ENCODE measurements around the gene SLC6A20. TPM values are rescaled to one million over a fixed set of nuclear protein-coding genes. Genes with fewer than 3 reads are reported as not detected.

The SLC6A20 gene
- total RNA-seq, 2 experiments from 2014 or later = not detected

DNA sequence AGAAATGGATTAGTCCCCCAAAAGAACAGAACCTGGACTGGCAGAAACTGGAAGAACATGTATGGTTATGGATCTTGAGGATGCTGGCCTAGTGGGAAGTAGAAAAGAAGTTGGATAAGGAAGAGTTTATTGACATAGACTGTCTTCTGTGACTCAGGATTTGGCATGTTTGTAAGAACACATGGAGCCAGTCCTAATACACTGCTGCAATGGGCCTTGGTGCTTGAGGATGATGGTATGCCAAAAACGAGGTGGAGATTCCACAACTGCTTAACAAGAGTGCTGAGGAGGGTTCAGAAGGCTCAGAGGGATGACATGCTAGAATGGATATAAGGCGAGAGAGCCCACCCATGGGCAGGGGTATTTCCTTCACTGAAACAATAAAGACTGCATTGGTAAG lies 23.2 kb upstream of the SLC6A20 start:
- POLR2A ChIA-PET = no interaction called here
- Mint-ChIP-seq H3K4me1 (ENCODE audit: low read depth) (peaks cover 8% of the 10 kb centered on the region), H3K9me3 (no peaks in the 10 kb centered on the region), H3K4me3 (no peak overlapping the region), H3K27me3 (no peaks in the 10 kb centered on the region), H3K27ac (no peak overlapping the region), H3K36me3 (peaks cover 4% of the 10 kb centered on the region)
- CTCF ChIA-PET = no interaction called here
- intact Hi-C loops (cut with micrococcal nuclease) = no loop called here
- no peak for DNase-seq

DNA sequence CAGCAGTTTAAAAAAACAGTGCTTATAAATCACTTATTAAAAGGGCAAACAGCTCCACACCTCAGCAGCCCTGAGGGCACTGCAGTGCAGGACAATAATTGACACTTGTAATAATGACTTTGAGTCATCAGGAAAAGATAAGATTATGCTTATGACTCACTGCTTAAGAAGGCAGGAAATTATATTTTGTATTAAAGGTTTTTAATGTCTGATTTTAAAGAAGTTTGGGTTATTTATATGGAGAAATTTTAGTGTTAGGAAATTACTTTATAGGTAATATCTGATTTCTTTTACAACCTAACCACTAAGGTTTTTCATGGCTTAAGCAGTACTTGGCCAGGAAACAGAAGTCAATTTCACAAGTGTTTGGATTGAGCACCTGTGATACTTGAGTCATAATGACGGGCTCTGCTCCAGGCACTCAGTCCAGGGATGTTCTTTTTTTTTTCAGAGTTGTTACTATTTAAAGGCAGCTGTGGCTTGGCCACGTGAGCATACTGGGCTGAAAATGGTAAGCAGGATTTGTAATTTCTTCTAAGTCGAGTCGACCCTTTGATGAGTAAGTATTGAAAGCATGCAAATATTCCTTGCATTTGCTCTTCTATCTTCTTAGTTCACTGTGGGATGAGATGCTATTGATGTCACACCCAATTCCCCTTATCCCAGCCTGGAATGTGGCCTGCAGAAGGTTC lies 21.6 kb upstream of the SLC6A20 start:
- DNase-seq = no peak
- peaks cover 8% of the 10 kb centered on the region for H3K4me1 Mint-ChIP-seq (ENCODE audit: low read depth)

DNA sequence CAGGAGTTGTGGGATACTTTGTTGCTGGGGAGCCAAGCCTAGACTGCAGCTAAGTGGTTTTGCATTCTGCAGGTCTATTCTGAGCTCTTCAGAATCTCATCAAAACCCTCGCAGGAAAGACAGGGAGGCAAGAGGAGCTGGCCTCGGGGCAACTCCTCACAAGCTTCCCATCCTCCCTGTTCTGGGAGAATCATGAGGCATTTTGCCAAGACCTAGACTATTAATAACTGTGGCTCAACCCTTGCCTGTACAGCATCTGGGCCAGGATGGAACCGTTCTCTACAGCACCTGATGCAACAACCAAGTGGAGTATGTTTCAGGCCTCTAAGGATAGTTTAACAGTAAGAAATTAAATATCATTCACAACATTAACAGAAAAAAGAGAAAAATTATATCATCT lies 20.2 kb upstream of the SLC6A20 start:
- Mint-ChIP-seq H3K27ac (no peak overlapping the region), H3K36me3 (peaks cover 4% of the 10 kb centered on the region), H3K27me3 (no peaks in the 10 kb centered on the region), H3K9me3 (no peaks in the 10 kb centered on the region), H3K4me3 (no peak overlapping the region), H3K4me1 (ENCODE audit: low read depth) (peaks cover 8% of the 10 kb centered on the region)
- ChIA-PET CTCF (no interaction called here), POLR2A (no interaction called here)
- no peak for DNase-seq
- intact Hi-C loops (cut with micrococcal nuclease) = no loop called here

More for the DNA sequence above, 21.6 kb upstream of the SLC6A20 start:
- intact Hi-C loops (cut with micrococcal nuclease) = no loop called here
- POLR2A ChIA-PET = no interaction called here
- Mint-ChIP-seq H3K4me3 (no peak overlapping the region), H3K36me3 (peaks cover 4% of the 10 kb centered on the region), H3K27ac (no peak overlapping the region), H3K27me3 (no peaks in the 10 kb centered on the region), H3K9me3 (no peaks in the 10 kb centered on the region)
- CTCF ChIA-PET = no interaction called here

DNA sequence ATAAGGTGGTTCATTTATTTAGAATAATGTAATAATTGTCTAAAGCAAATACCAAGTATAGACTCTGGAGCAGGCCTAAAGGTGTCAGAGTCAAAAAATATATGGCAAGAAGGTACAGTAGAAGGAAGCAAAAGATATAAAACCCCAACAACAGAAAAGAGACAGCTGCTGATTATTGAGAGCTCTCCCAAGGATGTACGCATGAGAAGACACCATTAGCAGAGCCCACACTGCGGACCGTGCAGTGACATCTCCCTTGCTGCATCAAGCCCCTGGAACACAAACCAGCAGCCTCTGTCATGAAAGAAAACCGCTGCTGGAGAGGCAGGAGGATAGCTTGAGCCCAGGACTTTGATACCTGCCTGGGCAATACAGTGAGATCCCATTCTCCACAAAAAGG lies 18.0 kb upstream of the SLC6A20 start:
- Mint-ChIP-seq H3K27me3 (no peaks in the 10 kb centered on the region), H3K9me3 (no peaks in the 10 kb centered on the region), H3K4me3 (no peak overlapping the region), H3K4me1 (ENCODE audit: low read depth) (peaks cover 8% of the 10 kb centered on the region), H3K27ac (no peak overlapping the region), H3K36me3 (peaks cover 9% of the 10 kb centered on the region)
- CTCF ChIA-PET = no interaction called here
- POLR2A ChIA-PET = no interaction called here
- DNase-seq = no peak
- intact Hi-C loops (cut with micrococcal nuclease) = no loop called here

DNA sequence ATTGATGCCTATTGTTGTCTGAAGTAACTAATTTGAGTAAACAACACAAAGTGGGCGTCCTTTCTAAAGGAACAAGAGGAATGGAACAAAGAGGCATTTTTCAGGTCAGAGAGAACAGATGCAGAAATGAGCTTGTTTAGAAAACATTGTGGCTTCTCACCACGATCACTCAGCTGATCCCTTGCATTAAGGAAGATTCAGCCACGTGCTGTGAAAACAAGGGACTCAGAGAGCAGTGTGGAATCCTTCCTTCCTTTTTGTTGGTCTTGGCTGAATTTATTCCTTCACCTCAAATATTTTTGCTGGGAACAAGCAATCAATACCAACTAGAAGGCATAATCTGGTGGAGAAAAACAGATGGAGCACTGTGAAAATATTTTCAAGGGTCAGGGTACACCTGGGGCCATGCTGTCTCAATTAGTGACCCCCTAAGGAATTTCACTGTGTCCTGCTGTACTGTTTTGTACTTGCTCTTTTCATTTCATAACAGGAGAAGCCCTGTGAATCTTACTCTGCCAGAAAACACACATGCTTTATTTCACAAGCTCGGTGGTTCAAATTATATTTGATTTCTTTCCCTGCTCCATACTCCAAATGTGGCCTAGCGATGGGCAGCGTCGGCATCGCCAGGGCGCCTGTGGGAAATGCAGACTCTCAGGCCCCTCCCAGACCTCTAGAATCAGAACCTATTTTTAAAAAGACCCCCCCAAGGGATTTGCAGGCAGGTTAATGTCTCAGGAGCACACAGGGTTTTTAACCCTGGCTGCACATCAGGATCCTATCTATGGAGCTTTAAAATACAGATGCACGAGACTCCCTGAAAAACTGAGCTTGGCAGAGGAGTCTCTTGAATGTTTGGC lies 11.6 kb upstream of the SLC6A20 start:
- DNase-seq = no peak
- ChIA-PET POLR2A (no interaction called here), CTCF (interaction anchor here (0.9 kb wide), 1 partner anchor 279 kb away, joined by 3 read pairs; no protein-coding TSS in a partner anchor)
- Mint-ChIP-seq H3K9me3 (no peaks in the 10 kb centered on the region), H3K27ac (no peak overlapping the region), H3K27me3 (no peaks in the 10 kb centered on the region), H3K4me1 (ENCODE audit: low read depth) (peaks cover 6% of the 10 kb centered on the region), H3K36me3 (peaks cover 5% of the 10 kb centered on the region), H3K4me3 (no peak overlapping the region)
- intact Hi-C loops (cut with micrococcal nuclease) = no loop called here

DNA sequence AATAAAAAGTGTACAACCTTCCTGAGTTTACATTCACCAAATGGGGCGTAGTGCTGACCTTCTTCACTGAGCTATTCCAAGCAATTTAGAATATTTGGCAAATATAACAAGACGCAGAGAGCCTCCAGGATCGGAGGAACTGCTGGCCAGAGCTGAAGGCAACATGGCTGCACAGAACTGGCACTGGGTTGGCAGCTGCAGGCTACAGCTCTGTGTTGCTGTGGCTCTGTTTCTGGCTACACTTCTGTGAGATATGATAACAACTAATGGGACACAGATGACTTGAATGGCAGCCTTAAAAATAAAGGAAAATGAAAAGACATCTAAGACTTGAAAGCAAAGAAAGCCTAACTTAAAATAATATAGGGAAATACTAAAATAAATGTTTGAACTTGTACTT lies 10.8 kb upstream of the SLC6A20 start:
- ChIA-PET POLR2A (no interaction called here), CTCF (interaction anchor here (0.9 kb wide), 1 partner anchor 280 kb away, joined by 3 read pairs; no protein-coding TSS in a partner anchor)
- peaks cover 5% of the 10 kb centered on the region for H3K36me3 Mint-ChIP-seq
- intact Hi-C loops (cut with micrococcal nuclease) = no loop called here
- H3K9me3 Mint-ChIP-seq = no peaks in the 10 kb centered on the region
- H3K27ac Mint-ChIP-seq = no peak overlapping the region
- no peak for DNase-seq
- H3K4me3 Mint-ChIP-seq = no peak overlapping the region
- no peaks in the 10 kb centered on the region for H3K27me3 Mint-ChIP-seq
- H3K4me1 Mint-ChIP-seq (ENCODE audit: low read depth) = peaks cover 6% of the 10 kb centered on the region

DNA sequence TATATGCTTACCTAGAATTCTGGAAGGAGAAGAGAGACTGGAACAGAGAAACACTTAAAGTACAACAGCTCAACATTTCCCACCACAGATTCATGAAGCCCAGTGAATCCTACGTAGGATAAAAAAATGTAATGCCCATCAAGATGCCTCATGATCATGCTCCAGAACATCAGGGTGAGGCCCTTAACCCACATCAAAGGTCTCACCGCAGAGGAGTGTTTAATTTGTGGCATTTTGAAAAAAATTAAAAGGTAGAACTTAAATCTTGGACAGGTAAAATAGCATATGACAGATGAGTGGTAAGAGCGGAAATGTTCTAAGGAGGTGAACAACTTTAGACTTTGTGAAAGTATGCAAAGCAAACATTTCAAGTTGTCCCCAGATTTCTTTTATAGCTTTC lies 9.7 kb upstream of the SLC6A20 start:
- Mint-ChIP-seq H3K27ac (no peak overlapping the region), H3K9me3 (no peaks in the 10 kb centered on the region), H3K4me3 (no peak overlapping the region), H3K36me3 (no peaks in the 10 kb centered on the region), H3K27me3 (no peaks in the 10 kb centered on the region), H3K4me1 (ENCODE audit: low read depth) (peaks cover 6% of the 10 kb centered on the region)
- intact Hi-C loops (cut with micrococcal nuclease) = no loop called here
- CTCF ChIA-PET = interaction anchor here (1.0 to 1.3 kb wide), 2 partner anchors 46 to 295 kb away, joined by 3 read pairs; no protein-coding TSS in a partner anchor
- POLR2A ChIA-PET = no interaction called here
- no peak for DNase-seq

DNA sequence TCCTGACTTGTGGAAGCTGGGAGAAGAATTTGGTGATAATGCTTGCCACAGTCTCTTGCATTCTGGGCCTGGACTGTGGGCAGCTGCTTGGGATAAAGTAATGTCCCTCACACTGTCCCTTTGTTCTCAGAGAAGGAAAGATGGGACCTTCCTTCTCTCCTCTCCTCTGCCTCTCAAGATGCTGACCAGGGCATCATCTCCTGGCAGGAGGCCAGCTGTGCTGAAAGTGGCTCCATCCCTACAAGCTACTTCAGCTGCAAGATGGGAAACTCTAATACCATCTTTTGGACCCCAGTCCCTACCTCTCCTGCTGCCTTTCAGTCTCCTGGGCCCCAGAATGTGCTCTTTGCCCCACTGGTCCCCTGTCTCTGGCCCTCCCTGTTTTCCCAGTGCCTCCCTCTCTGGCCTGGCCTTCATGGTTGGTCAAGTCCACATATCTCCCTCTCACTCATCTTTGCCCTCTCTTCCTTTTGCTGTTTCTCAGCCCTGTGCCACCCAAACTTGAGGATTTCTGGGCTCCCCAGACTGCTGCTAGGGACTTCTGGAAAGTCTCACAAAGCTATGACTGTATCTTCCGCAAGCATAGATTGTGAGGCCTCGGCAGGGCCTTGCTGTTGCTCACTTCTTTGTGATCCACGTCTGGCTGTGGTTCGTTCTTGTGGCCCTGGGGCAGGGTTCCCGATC lies 7.1 kb upstream of the SLC6A20 start:
- Mint-ChIP-seq H3K4me1 (ENCODE audit: low read depth) (peaks cover 6% of the 10 kb centered on the region), H3K4me3 (no peak overlapping the region), H3K27me3 (peaks cover 9% of the 10 kb centered on the region), H3K27ac (no peak overlapping the region), H3K36me3 (no peaks in the 10 kb centered on the region), H3K9me3 (no peaks in the 10 kb centered on the region)
- DNase-seq = no peak
- ChIA-PET CTCF (no interaction called here), POLR2A (no interaction called here)
- intact Hi-C loops (cut with micrococcal nuclease) = no loop called here

DNA sequence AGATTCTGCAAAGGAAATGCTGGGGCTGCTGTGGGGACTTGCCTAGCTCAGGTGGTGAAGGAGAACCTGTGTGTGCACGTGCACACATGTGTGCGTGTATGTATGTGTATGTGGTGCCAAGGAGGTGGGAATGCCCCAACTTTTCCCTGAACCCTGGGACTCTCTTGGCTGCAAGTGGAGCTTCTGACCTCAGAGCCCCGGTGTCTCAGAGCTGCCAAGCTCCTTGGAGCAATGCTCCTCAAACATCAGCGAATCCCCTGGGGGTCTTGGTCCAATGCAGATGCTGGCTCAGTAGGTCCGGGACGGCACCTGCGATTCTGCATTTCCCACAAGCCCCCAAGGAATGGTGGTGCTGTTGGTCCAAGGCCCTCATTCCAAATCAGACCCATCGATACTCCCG lies 5.8 kb upstream of the SLC6A20 start:
- H3K9me3 Mint-ChIP-seq = no peaks in the 10 kb centered on the region
- POLR2A ChIA-PET = no interaction called here
- no peak overlapping the region for H3K27ac Mint-ChIP-seq
- no peaks in the 10 kb centered on the region for H3K36me3 Mint-ChIP-seq
- H3K27me3 Mint-ChIP-seq = peaks cover 18% of the 10 kb centered on the region
- H3K4me3 Mint-ChIP-seq = no peak overlapping the region
- CTCF ChIA-PET = no interaction called here
- DNase-seq = no peak
- intact Hi-C loops (cut with micrococcal nuclease) = no loop called here
- peaks cover 6% of the 10 kb centered on the region for H3K4me1 Mint-ChIP-seq (ENCODE audit: low read depth)

DNA sequence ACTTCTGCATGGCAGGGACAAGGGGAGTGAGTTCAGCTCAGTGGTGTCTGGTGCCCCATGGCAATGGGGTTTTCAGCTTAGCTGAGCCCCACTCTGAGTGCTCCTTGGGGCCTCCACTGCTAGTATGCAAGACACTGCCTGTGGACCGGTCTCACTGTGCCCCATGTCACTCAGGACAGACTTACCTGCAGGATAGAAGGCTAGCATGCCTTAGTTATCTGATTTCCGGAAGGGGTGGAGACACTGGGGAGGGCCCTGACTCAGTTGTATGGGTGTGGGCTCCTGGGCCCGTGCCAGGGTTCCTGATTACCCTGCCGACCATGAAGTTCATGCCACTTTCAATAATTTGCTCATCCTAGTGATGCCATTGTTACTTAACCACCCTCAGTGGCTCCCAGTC lies 4.3 kb upstream of the SLC6A20 start:
- ChIA-PET CTCF (no interaction called here), POLR2A (no interaction called here)
- Mint-ChIP-seq H3K4me1 (ENCODE audit: low read depth) (peaks cover 2% of the 10 kb centered on the region), H3K9me3 (no peaks in the 10 kb centered on the region), H3K27me3 (peaks cover 26% of the 10 kb centered on the region), H3K4me3 (no peak overlapping the region), H3K27ac (no peak overlapping the region), H3K36me3 (no peaks in the 10 kb centered on the region)
- DNase-seq = no peak
- intact Hi-C loops (cut with micrococcal nuclease) = no loop called here

DNA sequence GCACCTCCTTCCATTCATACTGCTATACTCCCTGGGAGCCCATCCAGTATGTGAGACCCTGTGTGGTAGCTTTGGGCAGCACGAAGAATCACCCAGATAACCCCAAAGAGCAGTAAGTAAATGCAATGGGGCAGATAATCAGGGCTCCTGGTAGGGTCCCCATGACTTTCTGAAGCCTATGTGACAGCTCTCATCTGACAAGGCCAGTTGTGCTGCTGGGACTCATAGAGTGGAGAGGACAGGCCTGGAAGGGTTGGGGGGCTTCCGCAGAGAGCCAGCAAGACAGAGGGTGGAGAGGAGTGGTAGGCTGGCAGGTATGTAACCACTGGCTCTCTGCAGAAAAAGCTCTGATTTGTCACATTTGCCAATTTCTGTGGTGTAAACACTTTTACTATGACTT lies 3.2 kb upstream of the SLC6A20 start:
- peaks cover 6% of the 10 kb centered on the region for H3K4me1 Mint-ChIP-seq (ENCODE audit: low read depth)
- H3K27ac Mint-ChIP-seq = no peak overlapping the region
- H3K9me3 Mint-ChIP-seq = no peaks in the 10 kb centered on the region
- intact Hi-C loops (cut with micrococcal nuclease) = no loop called here
- no peaks in the 10 kb centered on the region for H3K36me3 Mint-ChIP-seq
- ChIA-PET CTCF (no interaction called here), POLR2A (interaction anchor here (0.7 kb wide), 1 partner anchor 111 kb away, joined by 4 read pairs; no protein-coding TSS in a partner anchor)
- DNase-seq = no peak
- H3K27me3 Mint-ChIP-seq = peaks cover 36% of the 10 kb centered on the region
- no peak overlapping the region for H3K4me3 Mint-ChIP-seq

DNA sequence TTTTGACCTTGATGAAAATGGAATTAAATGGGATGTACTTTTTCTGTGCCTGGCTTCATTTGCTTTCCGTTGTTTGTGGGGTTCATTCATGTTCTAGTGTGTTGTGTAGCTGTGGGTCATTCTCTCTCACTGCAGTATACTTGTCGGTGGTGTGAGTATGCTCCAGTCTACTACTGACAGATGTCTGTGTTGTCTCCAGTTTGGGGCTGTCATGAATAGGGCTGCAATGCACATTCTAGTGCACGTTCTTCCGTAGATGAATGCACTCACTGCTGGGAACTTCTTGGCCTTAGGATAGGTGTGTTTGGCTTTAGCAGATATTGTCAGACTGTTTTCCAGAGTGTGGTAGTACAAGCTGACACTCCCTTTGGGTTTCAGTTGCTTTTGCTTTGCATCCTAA lies 1.7 kb upstream of the SLC6A20 start:
- Mint-ChIP-seq H3K4me3 (no peak overlapping the region), H3K27me3 (peaks cover 49% of the 10 kb centered on the region)

More for the DNA sequence above, 1.7 kb upstream of the SLC6A20 start:
- intact Hi-C loops (cut with micrococcal nuclease) = no loop called here
- ChIA-PET POLR2A (no interaction called here), CTCF (no interaction called here)
- H3K9me3 Mint-ChIP-seq = no peaks in the 10 kb centered on the region
- H3K36me3 Mint-ChIP-seq = no peaks in the 10 kb centered on the region
- H3K4me1 Mint-ChIP-seq (ENCODE audit: low read depth) = peaks cover 6% of the 10 kb centered on the region
- no peak overlapping the region for H3K27ac Mint-ChIP-seq
- DNase-seq = no peak
